GM19372 (cell line): ENCODE results near the gene POMT2.

Experiments
- ATAC-seq: cut with Tn5 transposase; IDR thresholded peaks from one replicate; pipeline ENCODE4 v1.9.1; 2021; ENCODE audit warnings: mild to moderate bottlenecking, low read depth, moderate library complexity; ENCODE audit not compliant: unreplicated experiment

Gene POMT2

DNA sequence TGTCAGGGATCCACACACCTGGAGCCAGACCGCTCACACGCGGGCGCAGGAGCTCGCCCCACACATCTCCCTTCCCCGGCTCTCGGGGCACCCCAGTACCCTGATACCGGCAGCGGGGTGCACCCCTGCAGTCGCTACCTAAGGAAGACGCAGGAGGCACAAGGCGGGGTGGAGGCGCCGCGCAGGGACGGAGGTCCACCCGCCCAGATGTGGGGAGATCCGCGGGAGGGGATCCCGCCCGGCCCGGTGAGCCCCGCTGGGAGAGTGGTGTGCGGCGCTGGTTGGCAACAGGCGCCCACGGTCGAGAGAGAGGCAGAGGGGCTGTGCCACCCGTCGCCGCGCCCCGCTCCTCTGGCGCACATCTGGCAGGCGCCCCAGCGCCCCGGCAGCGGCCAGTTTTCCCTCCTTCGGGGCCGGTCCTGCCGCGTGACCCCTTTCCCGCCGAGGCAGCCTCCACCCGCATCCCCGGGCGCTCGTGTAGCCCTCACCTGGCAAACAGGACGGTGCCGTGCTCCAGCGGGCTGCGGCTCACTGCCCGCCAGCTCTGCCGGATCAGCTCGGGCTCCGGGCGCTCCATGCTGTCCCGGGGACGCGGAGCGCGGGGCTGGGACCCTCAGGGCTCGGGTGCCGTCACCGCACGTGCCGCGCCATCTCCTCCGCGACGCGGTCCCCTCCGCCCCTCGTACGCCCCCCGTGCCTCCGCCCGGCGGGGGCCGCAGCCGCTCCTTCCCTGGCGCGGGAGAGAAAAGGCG is 50.1 kb downstream of the POMT2 start:
- ATAC-seq: no peak

GRCh38 chr14:77268989-77269600 is 51.6 kb downstream of the POMT2 start:
- ATAC-seq: no peak

DNA sequence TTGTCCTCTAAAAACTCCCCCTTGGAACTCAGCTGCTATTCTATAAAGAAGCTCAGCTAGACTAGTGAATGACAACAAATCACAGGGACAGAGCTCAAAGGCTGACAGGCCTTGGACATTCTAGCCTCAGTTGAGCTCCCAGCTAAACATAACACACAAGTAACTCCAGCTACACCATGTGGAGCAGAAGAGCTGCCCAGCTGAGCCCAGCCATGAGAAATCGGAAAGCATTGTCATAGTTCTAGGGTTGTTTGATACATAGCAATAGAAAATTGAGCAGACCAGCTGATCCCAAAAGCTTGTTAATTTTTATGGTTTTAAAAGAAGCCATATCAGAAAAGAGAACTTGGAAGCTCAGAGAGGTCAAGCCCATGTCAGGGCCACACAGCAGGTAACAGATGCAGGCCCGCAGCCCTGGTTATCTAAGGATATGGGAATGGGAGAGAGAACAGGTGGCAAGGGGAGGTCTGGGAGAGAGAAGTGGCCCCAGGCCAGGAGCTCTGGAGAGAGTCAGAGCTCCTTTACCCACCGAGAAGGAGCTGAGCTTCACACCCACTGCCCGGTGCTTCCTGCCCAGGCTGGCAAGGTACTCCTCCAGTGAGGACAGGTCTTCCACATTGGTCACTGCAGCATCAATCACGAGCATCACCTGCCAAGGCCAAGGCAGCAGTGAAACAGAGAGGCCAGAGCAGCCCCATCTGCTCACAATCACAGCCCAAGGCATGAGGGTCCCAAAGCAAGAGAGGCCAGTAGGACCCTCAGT is 52.6 kb downstream of the POMT2 start:
- no peak for ATAC-seq

DNA sequence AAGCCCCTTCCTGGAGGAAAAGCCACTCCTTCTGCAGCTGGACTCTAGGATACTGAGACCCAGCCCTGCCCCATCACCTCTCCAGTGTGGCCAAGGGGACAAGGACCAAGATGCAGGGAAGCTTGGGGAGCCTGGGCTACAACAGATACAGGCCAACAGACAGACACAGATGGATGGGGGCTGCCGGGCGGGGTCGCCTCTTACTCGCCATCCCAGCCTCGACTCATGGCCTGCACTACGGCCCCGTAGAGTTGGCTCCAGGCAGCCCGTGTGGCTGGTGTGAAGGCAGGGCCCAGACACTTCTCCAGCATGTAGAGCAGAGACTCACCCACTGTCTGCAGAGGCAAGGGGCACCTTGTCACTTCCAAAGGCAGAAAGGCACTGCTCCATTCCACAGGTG is 54.3 kb downstream of the POMT2 start:
- ATAC-seq: no peak

DNA sequence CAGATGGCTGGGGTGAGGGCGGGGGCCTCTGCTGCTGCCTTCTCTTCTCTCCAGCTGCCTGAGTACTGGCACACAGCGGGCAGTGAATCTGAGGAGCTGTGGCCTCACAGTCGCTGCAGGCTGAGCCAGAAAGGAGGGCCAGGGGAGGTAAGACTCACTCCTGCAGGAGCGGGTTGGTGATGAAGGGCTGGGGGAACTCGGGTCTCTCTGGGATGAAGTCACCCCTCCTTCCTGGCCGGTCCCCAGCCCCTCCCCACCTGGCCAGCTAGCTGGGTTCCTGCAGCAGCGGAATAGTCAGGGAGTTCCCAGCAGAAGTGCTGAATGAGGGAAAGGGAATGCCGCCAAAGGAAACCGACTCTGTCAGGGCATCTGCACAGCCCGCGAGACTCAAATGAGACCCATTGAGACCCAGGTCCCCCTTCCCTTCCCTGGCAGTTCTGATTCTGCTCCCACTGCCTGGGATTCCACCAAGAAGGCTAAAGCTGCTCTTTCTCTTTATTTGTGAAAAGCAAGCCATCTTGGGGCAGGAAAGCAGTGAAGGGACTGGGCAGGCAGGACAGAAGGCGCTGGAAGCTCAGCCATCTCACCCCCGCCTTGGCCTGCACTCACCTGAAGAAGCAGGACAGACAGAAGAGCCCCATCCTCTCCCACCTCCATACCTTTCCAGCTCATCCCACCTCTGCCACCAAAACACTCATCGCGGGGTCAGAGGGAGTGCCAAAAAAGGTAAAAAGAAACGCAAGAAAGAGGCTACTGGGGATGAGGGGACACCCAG is 54.9 kb downstream of the POMT2 start:
- no peak for ATAC-seq

DNA sequence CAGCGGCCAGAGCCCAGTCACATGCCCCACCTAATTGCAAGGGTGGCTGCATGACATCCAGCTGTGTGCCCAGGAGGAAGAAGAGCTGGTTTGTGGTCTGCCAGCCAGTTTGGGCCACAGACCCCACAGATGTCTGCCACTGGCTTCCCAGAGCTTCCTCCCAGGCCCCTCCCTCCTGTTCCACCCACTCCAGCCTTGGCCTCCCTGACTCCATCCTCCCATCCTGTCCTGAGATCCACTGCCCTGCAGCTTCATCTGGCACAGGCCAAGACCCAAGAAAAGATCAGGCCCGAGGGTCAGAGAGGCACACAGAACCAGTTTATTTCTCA is 55.5 kb downstream of the POMT2 start:
- ATAC-seq: no peak

- no peak for ATAC-seq
Observed at GRCh38 chr14:77264466-77265186, 56.1 kb downstream of the POMT2 start.

GRCh38 chr14:77260631-77261030 is 60.1 kb downstream of the POMT2 start:
- no peak for ATAC-seq

DNA sequence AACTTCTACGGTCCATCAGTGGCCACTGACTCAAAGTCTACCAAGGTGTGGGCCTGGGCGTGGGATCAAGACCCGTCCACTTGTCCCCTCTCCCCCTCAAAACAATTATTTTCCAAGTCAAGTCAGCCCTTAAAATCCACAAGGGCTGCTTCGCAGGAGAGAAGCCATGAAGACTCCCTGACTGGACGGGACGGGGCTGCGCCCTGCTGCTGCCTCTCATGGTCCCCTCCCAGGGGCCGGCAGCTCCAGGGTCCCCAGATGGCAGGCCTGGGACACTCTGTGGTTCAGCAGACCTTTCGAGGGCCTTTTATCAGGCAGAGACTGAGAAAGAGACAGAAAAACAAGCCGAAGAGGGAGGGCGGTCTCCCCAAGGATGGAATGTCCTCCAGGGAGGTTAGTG is 60.5 kb downstream of the POMT2 start:
- ATAC-seq: no peak

DNA sequence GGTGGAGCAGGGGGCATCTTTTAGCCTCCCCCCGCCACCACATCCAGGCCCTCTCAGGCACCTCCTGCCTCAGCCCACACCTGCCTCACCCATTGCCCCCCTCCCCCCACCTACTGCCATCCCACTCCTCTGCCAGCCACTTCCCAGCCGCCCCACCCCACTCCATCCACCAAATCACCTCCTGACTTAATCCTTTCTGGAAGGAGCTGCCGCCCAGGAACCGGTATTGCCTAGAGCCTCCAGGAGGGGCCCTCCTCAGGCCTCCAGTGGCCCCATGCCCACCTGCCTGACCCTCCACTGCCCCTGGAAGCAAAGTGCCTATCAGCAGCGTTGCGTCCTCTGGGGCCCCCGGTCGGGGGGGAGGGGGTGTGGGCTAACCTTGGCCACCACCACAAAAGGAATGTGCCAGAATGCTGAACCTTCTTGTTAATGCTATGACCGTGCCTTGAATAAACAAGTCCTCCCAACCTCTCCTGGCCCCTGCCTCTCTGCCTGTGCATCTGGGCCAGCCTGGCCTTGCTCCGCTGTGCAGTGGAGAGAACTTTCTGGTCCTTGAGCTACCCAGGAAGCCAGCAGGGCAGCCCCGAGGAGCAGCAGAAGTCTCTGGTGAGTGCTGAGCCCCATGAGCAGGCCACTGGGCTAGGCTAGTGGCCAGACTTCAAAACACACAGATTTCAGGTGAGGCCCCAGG is 61.5 kb downstream of the POMT2 start:
- no peak for ATAC-seq

DNA sequence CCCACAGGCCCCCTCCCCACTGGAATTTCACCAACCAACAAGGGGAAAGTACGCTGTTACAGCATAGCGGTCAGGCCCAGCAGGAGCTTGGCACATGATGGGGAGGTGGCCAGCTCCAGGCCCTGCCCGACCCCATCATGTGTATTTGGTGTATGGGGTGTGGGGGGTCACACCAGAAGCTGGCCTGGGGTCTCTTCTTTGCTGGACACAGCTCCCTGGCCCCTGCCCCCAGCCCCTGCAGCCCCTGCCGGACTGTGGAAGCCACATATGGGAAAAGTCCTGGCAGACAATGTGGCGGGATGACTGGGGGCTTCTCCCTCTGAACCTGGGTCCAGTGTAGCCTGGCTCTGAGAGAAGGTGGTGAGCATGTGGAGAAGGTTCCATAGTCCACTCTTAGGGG is 62.1 kb downstream of the POMT2 start:
- no peak for ATAC-seq

- ATAC-seq: no peak
Observed at GRCh38 chr14:77257700-77258099, 63.0 kb downstream of the POMT2 start.

GRCh38 chr14:77256694-77257093 is 64.0 kb downstream of the POMT2 start:
- no peak for ATAC-seq

DNA sequence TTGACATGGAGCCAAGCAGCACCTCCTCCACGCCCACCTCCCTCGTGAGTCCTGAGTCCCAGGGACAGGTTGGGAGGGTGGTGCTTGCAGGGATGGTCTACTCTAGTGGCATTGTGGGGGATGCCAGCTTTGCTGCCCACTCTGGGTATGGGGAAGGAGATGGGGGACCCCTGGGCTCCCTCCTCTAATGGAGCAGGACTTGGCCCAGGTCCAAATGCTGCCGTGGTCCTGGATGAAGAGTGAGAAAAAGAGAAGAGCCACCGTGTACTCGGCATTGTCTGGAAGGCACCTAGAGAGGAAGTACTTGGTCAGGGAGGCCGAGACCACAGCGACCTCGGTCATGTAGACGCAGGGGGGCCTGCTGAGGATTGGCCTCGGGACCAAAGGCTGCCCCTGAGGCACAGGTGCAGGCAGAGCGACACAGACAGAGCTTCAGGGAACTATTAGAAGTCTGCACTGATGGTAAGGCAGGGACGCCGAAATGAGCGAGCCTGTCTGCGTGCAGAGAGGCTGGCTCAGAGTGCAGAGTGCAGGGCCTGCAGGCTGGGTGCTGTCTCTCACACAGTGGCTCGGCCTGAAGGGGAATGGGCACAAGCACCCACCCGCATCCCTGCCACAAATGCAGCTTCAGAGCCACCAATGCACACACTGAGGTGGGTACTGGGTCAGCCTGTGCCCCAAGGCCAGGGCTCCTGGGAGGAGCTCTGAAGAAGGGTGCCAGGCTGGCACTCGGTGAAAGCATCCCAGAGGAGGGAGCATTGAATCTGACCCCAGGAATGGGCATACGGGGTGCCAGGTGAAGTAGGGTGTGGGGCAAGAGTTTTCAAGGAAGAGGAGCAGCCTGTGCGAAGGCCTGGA is 67.1 kb downstream of the POMT2 start:
- no peak for ATAC-seq

- ATAC-seq: no peak
Observed at GRCh38 chr14:77251870-77252269, 68.8 kb downstream of the POMT2 start.

GRCh38 chr14:77250927-77251326 is 69.8 kb downstream of the POMT2 start:
- no peak for ATAC-seq

DNA sequence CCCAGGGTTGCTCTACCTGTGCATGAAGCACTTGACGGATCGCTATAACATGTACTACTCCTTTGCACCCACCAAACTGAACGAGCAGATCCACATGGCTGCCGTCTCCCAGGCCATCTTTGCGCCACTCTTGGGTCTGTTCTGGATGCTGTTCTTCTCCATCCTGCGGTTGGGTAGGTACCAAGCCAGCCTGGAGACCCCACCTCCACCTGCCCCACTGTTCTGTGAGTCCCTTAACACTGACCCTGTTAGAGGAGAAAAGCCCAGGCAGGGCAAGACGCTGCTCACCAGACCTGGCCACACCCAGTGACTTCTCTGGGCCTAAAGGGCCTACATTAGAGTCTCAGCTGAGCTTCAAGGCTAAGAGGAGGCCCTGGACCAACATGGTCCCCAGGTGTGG is 71.4 kb downstream of the POMT2 start:
- no peak for ATAC-seq

- ATAC-seq: no peak
Observed at GRCh38 chr14:77248666-77249065, 72.0 kb downstream of the POMT2 start.

DNA sequence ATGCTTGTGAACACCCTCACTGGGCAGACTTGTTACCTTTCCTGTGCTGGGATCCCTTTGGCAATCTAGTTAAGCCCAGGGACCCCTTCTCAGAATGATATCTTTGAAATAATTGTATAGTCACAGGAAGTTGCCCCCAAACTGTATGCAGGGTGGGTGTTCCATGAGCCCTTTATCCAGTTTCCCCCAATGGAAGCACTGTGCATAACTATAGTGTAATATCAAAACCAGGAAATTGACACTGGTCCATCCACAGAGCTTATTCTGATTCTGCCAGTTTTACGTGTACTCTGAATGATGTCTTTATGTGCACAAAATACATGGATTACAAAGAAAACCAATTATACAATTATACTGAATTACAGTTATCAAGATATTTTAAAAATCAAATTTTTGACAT is 73.9 kb downstream of the POMT2 start:
- no peak for ATAC-seq
